AG09309 (cell line): Measurements from ENCODE around the gene ABHD15.
"Not testable (repeated sequence)": the region's sequence is repeated elsewhere in the genome, so short reads cannot be mapped to it uniquely, and the experiment has no call there.

ENCODE experiments used
- DNase-seq: peaks from one replicate; pipeline ENCODE4 v3.0.0-alpha.2; 2010; ENCODE audit warnings: low read depth
- H3K4me3 ChIP-seq: 2 replicates; pipeline ENCODE4 v1.5.1; 2011; ENCODE audit warnings: mild to moderate bottlenecking, low read depth, low read length, moderate library complexity; ENCODE audit not compliant: control insufficient read depth
- TF ChIP-seq, protein P1 (sequence below): IDR thresholded peaks from 2 replicates; pipeline ENCODE4 v1.5.1; 2011; ENCODE audit warnings: mild to moderate bottlenecking, low read depth, low read length, inconsistent platforms; ENCODE audit not compliant: insufficient read depth, control insufficient read depth; ENCODE audit errors: missing control alignments

The ABHD15 gene

DNA sequence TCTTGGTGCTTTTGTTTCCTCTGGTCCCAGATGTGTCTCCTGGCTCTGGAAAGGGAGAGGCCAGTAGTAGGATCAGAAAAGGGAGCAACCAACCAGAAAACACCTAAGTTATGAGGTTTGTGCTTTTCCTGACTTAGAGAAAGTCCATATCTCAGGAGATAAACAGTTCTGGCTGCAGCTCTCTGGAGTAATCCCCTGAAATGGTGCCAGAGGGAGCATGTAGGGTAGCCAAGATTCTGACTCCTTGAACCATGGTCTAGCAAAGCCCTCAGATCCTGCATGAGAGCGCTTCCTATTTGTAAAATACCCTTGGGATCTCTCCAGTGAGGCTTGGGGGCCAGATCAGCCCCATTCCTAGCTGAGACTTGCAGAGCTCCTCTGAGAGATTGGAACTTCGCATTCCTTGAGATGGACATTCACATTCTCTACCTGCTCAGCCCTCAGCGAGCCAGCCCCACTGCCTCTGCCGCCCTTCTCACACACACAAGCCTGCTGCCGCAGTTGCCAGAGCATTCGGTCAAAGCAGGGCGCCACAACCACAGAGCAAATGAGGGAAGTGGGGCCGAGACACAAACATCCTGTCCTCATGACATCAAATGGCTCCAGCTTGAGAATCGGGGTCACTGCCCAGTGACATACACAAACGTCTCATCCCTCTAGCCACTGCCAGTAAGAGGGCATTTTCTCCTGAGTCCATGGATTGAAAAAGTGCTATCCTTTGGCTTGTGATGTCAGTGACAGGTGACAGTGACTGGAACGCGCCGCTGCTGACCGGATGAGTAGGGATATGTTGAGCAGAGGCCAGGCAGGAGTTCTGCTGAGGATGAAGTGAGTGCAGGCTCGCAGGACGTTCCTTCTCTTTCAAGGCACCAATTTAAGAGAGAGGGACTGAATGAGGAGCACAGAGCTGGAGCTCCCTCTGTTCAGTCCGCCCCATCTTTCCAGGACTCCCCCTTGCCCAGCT is 5.0 kb downstream of the ABHD15 start:
- TF ChIP-seq, protein P1, sequence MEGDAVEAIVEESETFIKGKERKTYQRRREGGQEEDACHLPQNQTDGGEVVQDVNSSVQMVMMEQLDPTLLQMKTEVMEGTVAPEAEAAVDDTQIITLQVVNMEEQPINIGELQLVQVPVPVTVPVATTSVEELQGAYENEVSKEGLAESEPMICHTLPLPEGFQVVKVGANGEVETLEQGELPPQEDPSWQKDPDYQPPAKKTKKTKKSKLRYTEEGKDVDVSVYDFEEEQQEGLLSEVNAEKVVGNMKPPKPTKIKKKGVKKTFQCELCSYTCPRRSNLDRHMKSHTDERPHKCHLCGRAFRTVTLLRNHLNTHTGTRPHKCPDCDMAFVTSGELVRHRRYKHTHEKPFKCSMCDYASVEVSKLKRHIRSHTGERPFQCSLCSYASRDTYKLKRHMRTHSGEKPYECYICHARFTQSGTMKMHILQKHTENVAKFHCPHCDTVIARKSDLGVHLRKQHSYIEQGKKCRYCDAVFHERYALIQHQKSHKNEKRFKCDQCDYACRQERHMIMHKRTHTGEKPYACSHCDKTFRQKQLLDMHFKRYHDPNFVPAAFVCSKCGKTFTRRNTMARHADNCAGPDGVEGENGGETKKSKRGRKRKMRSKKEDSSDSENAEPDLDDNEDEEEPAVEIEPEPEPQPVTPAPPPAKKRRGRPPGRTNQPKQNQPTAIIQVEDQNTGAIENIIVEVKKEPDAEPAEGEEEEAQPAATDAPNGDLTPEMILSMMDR = no peak
- no peak for DNase-seq
- H3K4me3 ChIP-seq = no peak overlapping the region

DNA sequence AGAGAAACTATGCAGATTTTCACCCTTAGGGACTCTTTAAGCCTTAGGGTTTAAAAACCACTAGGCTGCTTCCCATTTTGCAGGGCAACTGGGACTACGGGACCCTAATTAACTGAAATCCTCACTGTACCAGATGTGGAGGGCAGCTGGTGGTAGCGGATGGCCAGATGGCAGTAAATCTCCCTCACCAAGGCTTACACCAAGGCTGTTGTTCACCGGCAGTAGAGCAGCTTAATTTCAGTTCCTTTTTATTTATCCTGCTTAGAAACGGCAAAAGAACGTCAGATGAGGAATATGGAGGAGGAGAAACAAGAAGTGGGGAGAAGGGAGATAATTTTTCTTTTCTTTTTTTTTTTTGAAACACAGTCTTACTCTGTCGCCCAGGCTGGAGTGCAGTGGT is 6.5 kb downstream of the ABHD15 start:
- no peak overlapping the region for H3K4me3 ChIP-seq
- TF ChIP-seq, protein P1 = no peak
- DNase-seq = no peak

DNA sequence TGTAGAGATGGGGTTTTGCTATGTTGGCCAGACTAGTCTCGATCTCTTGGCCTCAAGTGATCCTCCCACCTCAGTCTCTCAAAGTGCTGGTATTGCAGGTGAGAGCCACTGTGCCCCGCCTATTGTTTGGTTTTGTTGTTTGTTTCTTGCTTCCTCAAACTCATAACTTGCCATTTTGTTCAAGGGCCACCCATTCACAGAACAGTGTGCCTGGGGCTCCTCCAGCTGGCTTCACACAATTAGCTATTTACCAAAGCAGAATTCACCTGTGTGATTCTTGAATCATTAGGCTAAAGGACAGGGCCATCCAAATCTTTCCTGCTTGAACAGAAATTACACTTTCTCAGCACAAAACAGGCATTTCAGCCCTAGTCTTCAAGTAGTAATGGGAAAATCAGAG is 7.2 kb downstream of the ABHD15 start:
- no peak overlapping the region for H3K4me3 ChIP-seq
- TF ChIP-seq, protein P1 = no peak
- DNase-seq = no peak

DNA sequence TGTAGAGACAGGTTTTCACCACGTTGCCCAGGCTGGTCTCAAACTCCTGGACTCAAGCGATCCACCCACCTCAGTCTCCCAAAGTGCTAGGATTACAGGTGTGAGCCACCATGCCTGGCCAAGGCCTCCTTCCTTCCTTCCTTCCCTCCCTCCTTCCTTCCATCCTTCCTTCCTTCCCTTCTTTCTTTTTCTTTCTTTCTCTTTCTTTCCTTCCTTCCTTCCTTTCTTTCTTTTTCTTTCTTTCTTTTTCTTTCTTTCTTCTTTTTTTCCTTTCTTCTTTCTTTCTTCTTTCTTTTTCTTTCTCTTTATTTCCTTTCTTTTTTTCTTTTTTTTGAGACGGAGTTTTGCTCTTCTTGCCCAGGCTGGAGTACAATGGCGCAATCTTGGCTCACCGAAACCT is 8.7 kb downstream of the ABHD15 start:
- not testable (repeated sequence) for H3K4me3 ChIP-seq, DNase-seq

DNA sequence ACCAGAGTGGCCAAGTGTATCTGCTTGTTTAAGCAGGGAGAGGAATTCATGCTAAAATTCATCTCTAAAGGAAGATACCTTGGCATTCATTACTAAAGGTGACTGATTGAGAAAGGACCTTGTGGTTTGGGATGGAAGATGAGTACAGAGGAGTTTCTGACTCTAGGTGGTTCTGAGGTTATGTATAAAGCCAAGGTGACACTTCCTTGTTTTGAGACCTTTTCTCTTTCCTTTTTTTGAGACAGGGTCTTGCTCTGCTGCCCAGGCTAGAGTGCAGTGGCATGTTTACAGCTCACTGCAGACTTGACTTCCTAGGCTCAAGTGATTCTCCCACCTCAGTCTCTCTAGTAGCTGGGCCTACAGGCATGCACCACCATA is 9.1 kb downstream of the ABHD15 start:
- no peak for DNase-seq
- TF ChIP-seq, protein P1 = no peak
- no peak overlapping the region for H3K4me3 ChIP-seq

DNA sequence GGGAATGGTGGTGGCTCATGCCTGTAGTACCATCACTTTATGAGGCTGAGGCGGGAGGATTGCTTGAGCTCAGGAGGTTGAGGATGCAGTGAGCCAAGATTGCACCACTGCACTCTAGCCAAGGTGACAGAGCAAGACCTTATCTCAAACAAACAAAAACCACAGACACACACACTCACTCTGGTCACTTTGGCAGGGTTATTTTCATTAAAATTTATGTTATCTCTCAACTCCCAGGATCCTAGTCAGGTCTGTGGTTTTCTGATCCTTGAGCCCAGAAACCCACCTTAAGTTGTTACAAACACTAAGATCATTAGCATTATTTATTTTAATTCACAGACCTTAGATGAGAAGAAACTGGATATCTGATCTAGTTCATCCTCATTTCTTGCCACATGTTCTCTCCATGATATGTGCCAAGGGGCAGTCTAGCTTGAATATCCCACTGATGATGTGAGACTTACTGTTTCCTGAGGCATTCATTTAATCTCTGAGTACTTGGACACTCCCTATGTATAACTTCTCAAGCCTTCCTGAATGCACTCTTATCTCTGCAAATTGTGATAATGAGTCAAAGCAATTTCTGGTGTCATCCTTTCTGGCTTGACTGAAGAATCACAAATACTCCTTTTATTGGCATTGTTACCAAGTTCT is 9.6 kb downstream of the ABHD15 start:
- TF ChIP-seq, protein P1 = no peak
- H3K4me3 ChIP-seq = no peak overlapping the region
- no peak for DNase-seq

DNA sequence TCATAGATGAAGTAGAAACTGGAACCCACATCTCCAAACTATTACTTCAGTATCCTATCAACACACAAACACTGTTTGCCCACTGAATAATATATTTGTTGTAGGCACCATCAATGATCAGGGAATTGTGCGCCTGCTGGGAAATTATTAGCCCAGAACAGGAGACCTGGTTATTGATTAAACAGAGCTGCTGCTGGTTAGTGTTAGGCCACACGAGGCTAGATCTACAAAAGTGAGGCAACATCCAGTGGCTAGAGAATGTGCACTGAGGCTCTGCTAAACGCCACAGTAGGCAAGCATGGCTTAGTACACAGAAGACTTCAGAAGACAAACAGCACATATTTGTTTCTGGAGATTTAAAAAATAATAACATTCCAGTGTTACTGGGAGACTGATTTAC is 11.0 kb downstream of the ABHD15 start:
- no peak for DNase-seq
- H3K4me3 ChIP-seq = no peak overlapping the region
- TF ChIP-seq, protein P1 = no peak
